Limb (tissue), 2 donors: ENCODE measurements around the gene AADACL4.

Experiments
- DNase-seq, 2 donors: peaks; one replicate each; pipeline ENCODE4 v3.0.0-alpha.2; 2016; ENCODE audit errors: extremely low spot score in 2 of 2

AADACL4 gene

GRCh38 chr1:12643785-12644184 lies at the start of gene AADACL4:
TSS of gene AADACL4 (plus strand) at chr1:12644085. CDS start at chr1:12644547, 462 bp downstream.
- DNase-seq = no peak

GRCh38 chr1:12594490-12594889 lies 49.4 kb upstream of the AADACL4 start:
- no peak for DNase-seq

- peak in 1 of 2 donors; percentile 81 for DNase-seq
Measured at GRCh38 chr1:12594966-12595756, 48.7 kb upstream of the AADACL4 start.

GRCh38 chr1:12595757-12596006 lies 48.2 kb upstream of the AADACL4 start:
- DNase-seq = no peak

DNA sequence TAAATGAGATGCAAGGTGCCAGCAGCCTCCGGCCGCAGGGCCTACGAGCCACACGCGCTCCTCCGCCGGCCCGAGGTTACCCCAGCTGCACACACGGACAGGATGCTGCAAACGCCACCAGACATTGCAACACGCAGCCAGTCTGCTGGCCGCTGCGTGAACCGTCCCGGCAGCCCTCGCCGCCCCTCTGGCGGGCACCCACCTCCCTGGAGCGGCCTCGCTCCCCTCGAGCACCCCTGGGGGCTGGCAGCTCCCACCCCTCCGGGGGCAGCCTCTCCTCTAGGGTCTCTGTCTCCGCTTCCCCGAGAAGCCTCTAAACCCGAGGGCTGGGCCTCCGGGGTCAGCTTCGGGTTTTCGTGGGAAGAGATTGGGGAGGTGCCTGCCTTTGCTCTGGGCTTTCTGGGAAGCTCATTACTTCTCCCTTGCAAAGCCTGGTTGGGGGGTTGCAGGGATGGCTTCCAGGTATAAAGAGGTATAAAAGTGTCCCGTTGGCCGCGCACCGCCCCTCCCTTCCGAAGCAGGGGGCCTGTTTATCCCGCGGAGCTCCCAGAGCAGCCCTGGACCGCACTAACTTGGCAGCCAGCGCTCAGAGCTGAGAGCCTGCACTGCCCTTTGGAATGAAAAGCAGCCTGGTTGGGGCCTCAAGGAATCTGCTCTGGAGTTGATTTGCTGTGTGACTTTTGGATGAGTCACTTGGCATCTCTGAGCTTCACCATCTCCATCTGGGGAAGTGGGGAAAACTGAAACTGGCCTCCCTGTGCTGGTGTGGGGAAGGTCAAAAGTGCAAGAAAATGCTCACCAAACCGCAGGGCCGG lies 47.7 kb upstream of the AADACL4 start:
- peak; percentile 62 to 83 for DNase-seq

DNA sequence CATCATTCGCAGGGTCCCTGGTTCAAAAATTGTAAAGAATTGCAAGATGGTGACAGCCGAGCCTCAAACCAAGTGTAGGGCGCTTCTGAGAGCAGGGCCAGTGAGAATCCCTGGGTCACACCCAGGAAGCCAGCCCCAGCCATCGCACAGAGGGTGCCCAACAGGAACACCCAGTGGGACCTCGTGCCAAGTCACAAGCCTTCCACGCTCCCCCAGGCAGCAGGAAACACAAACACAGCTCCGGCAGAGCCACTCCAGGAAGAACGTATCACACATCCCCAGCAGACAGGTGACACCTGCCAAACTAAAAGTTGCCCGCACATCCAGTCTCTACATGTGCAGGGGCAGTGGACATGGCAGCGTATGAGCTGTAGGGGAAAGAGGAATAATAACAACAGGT lies 46.1 kb upstream of the AADACL4 start:
- no peak for DNase-seq

GRCh38 chr1:12598974-12599373 lies 44.9 kb upstream of the AADACL4 start:
- no peak for DNase-seq

- DNase-seq = no peak
Measured at GRCh38 chr1:12599657-12600056, 44.2 kb upstream of the AADACL4 start.

DNA sequence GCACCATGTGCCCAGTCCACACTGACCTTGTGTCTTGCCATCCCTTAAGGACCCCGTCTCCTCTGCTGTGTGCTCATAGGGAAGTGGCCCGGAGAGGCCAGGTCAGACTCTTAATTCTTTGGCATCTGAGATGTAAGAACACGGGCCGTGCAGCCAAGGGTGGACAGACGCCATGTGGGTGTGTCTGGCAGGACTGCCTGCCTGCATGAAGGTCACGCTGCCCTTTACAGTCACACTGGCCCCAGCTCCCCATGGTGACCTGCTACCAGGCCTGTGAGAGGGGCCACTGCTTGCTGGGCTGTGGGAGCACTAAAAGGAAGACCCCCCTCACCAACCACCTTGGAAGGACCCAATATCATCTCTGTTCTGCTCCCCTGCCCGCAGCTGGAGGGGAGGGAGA lies 43.5 kb upstream of the AADACL4 start:
- DNase-seq = no peak

DNA sequence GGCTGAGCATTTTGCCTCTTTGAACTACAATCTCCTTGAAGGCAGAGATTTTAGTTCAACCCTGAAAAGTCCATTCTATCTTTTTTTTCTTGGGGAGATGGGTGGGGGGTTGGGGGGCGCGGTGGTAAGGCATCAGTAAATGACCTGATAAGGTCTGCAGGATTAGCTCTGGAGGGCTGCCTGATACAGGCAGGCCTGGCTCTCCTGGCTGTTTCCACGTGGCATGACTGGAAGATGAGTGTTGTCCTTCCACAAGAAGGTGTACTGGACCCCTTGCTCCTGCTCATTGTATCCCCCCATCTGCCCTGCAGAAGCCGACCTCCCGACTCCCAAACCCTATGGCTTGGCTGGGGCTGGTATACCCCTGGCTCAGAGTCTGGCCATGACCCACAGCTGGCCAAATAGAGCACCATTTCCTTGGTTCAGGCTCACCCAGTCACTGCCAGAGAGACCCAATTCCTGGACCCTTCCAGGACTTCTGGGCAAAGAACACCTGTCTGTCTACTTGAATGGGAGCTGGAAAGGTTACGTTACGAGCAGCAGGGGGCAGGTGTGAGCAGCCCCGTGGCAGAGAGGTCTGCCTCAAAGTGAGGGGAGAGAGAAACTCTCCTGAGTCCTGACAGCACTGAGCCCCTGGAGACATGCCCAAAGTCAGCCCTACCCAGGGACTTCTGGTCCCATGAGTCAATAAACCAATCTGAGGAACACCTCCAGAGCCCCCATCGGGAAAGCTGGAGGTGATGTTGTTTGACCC lies 42.8 kb upstream of the AADACL4 start:
- DNase-seq = no peak

DNA sequence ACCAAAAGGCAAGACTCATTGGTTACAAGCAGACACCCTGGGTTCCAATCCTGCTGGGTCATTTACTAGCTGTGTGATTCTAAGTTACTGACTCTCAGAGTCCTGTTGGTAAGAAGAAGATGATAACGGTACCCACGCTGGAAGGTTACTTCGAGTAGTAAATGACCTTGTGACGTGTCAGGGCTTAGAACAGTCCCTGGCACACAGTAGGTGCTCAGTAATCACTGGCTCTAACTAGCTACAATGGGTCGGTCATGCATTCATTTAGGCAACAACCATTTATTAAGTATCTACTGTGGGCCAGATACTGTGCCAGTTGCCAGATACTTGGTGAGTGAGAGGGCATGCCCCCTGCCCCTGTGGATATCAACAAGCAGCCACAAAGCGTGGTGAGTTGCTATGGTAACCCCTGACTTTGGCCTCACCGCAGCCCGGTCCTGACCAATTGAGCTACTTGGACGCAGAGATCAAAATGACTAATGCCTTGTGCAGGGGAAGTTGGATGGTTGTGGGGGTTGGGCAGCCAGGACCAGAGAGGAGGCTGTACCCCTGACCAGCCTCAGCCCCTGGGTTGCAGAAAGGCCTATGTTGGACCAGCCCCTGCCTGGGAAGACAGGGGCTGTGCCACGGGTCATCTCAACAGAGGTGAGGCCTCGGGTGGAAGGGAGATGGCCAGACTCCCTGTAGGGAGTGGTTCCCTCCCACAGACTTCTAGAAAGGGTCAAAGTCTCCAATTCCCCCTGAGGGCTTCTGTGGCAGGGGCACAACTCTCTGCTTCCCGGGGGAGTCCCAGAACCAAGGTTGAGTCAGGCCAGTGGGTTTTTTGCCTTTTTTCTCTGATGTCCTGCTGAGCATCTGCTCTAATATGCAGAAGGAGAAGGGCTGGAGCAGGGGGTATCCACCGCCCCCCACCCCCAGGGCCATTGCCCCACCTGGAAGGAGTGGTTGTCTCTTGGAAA lies 41.9 kb upstream of the AADACL4 start:
- no peak for DNase-seq

DNA sequence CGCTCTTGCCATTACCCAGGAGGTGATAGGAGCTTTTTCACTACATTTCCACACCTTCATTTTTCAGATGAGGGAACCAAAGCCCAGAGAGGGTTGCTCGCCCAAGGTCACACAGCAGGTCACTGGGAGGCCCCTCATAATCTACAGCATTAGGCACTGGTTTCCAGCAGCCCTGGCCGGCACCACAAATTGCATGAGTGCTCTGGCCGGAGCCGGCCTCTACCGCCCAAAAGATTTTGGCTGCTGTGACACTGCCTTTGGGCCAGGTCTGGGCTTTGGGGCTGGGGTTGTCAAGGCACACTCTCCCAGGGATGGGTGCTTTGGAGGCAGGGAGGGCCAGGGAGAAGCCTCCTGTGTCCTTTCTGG lies 41.2 kb upstream of the AADACL4 start:
- no peak for DNase-seq

DNA sequence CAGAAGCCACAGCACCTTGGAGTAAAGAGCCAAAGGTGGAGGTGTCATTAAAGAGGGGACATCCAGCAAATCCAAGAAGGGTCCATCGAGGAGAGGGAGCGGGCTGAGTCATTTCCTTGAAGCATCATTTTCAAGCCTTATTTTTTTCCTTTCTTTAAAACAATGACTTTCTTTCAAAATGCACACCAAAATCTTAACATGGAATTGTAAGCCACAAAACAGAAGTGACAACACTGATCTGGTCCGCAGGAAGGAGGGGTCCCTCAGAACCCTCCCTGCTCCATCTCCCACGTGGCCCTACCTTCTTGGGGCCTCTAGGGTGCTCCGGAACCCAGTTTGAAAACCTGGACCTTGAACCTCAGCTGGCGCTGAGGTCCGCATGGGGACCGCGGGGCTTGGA lies 40.7 kb upstream of the AADACL4 start:
- DNase-seq = no peak

DNA sequence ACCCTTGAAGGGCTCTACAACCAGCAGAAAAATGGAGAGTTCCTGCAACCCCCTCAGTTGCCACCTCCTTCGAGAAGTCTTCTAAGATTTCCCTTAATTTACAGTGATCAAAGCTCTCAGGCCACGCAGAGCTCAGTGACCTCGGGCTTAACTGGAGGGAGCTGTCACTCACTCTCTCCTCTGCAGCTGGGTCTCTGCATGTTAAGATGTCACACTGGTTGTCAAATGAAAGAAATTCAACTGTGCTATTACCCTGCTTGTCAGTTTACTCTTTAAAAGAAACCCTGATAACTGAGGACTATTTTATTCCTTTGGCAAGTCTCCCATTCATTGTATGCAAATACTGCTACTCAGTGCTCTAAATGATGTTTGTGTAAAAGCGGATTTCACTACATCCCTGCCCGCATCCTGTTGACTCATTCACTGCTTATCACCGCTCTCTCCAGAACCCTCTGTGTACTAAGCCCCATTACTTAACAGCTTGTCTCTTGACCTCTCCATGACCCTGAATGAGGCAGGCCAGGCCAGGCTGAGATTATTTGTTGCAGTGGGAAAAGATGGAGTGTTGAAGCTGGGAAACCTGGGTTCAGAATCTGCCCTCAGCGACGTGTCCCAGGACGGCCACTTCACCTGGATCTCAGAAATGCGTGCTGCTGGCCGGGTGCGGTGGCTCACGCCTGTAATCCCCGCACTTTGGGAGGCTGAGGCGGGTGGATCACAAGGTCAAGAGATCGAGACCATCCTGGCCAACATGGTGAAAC lies 39.6 kb upstream of the AADACL4 start:
- no peak for DNase-seq

DNA sequence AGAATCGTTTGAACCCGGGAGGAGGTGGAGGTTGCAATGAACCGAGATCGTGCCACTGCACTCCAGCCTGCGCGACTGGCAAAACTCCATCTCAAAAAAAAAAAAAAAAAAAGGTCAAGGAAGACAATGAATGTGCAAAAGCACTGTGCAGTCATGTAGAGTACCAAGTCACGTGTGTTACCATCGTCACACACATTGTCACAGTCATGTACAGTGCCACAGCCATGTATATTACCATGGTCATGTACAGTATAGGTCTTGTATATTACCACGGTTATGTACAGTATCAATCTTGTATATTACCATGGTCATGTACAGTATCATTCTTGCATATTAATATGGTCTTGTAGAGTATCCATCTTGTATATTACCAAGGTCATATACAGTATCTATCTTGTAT lies 38.9 kb upstream of the AADACL4 start:
- DNase-seq = no peak

- DNase-seq = no peak
Measured at GRCh38 chr1:12607263-12607662, 36.6 kb upstream of the AADACL4 start.

DNA sequence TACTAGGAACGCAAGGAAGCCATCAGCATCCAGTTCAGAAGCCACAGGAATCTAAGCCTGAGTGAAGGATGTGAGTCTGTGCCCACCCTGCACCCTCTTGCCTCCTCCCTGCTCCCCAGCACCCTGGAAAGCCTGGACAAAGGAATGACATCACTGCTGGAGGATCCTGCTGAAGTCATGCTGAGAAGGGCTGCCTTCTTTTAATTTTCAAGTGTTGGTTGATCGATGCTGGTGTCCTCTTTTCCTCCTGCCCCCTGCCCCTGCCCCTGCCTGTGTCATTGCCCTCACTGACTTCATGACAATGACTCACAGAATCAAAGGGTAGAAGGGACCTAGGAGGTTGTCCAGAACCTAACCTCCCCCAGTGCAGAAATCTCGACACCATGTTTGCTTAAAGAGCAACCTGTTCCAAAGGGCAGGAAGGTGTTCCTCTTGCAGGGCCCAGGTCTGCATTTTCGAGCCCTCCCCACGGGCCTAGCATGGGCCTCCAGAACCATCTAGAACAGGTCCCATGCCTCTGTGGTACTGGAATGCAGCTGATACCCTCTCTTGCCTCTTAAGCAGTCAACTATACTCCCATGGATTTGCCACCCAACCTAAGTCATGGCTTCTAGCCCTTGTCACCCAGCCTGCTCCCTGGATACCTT lies 35.5 kb upstream of the AADACL4 start:
- DNase-seq = no peak

GRCh38 chr1:12609469-12610003 lies 34.3 kb upstream of the AADACL4 start:
- DNase-seq = no peak

DNA sequence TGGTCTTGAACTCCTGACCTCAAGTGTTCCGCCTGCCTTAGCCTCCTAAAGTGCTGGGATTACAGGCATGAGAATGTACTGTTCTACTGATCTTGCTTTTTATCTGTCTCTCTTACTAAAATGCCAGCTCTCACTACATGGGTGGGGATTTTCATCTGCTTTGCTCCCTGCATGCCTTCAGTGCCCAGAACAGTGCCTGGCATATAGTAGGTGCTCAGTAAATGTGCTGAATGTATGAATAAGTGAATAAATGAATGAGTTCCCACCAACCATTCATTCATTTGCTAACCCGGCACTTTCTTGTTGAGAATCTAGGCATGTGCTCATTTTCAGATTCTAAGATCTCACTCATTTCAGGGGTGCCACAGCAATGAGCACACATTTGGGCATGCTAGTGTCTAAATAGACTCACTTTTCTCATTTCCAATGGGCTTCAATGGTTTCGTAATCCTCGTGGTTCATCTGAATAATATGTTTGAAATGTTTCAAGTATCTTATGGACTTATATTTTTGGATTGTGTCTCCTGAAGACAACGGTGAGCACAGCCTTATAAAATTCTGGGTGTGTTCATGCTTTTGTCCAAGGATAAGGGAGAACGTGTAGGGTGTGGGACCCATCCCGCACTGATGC lies 33.5 kb upstream of the AADACL4 start:
- DNase-seq = no peak
